SJCRH30 (cell line): ENCODE data around the gene NSA2. TPM values are rescaled to one million over a fixed set of nuclear protein-coding genes. Genes with fewer than 3 reads are reported as not detected.
"Not testable (repeated sequence)": the region's sequence is repeated elsewhere in the genome, so short reads cannot be mapped to it uniquely, and the experiment has no call there.

ENCODE experiments used
- DNase-seq, 2 experiments: peaks; one replicate each; pipeline ENCODE4 v3.0.0-alpha.2; 2015 to 2020
- H3K27ac ChIP-seq: fragments of 250-450 bp; sonication (Bioruptor Pico); 2 replicates; pipeline ENCODE4 v1.5.1; 2020; ENCODE audit warnings: mild to moderate bottlenecking, moderate library complexity
- H3K27me3 ChIP-seq: fragments of 250-450 bp; sonication (Bioruptor Pico); 2 replicates; pipeline ENCODE4 v1.5.1; 2020; ENCODE audit warnings: mild to moderate bottlenecking, moderate library complexity
- H3K36me3 ChIP-seq: fragments of 250-450 bp; sonication (Bioruptor Pico); 2 replicates; pipeline ENCODE4 v1.5.1; 2020; ENCODE audit warnings: mild to moderate bottlenecking, moderate library complexity
- H3K4me1 ChIP-seq: fragments of 250-450 bp; sonication (Bioruptor Pico); 2 replicates; pipeline ENCODE4 v1.5.1; 2020; ENCODE audit warnings: mild to moderate bottlenecking, moderate library complexity
- H3K4me3 ChIP-seq: fragments of 250-450 bp; sonication (Bioruptor Pico); 2 replicates; pipeline ENCODE4 v1.5.1; 2020; ENCODE audit warnings: mild to moderate bottlenecking, moderate library complexity
- H3K9me3 ChIP-seq: fragments of 250-450 bp; sonication (Bioruptor Pico); replicated peaks from 2 replicates; pipeline ENCODE4 v1.5.1; 2020; ENCODE audit warnings: mild to moderate bottlenecking, moderate library complexity
- total RNA-seq: library from RNA; depleted of rRNA; stranded (reverse); fragments of >200 nt; shearing (Covaris generic); gene quantifications from 2 replicates; pipeline ENCODE4 v1.2.3, GENCODE V29; 2014; rRNA removed

The NSA2 gene
- total RNA-seq, 1 experiment from 2014 or later: 188 TPM

DNA sequence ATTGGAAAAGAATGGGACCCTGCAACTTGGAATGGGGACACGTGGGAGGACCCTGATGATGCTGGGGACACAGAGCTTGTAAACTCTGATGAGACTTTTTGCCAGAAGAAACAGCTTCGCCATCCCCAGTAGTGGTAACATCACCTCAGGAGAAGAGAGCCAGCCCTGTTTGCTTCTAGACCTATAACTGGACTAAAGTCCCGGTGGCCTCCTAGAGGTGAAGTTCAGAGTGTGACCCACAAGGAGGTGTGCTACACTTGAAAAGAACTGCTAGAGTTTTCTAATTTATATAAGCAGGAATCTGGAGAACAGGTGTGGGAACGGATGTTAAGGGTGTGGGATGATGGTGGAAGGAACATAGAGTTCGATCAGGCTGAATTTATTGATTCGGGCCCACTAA is 19.8 kb downstream of the NSA2 start:
- no peak overlapping the region for H3K4me3 ChIP-seq
- H3K27me3 ChIP-seq: no peaks in the 10 kb centered on the region
- H3K36me3 ChIP-seq: peaks cover 2% of the 10 kb centered on the region
- H3K9me3 ChIP-seq: no peaks in the 10 kb centered on the region
- no peak overlapping the region for H3K27ac ChIP-seq
- DNase-seq: no peak
- H3K4me1 ChIP-seq: no peaks in the 10 kb centered on the region

DNA sequence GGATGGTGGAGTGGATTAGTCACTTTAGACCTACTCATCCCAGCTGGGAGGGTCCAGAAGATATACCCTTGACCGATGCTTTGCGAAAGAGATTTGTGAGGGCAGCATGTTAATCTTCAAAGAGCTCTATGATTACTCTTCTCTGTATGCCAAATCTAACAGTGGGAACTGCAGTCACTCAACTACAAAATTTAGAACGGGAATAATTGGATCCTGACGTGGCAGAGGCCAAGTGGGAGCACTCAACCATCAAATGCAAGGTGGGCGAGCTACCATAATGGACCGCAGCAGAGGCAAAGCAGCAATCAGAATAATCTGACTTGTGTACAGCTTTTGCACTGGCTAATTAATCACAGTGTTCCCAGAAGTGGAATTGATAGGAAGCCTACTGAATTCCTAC is 20.4 kb downstream of the NSA2 start:
- H3K27ac ChIP-seq: no peak overlapping the region
- H3K27me3 ChIP-seq: no peaks in the 10 kb centered on the region
- no peak overlapping the region for H3K4me3 ChIP-seq
- no peaks in the 10 kb centered on the region for H3K9me3 ChIP-seq
- H3K36me3 ChIP-seq: peaks cover 2% of the 10 kb centered on the region
- no peak for DNase-seq
- H3K4me1 ChIP-seq: no peaks in the 10 kb centered on the region

DNA sequence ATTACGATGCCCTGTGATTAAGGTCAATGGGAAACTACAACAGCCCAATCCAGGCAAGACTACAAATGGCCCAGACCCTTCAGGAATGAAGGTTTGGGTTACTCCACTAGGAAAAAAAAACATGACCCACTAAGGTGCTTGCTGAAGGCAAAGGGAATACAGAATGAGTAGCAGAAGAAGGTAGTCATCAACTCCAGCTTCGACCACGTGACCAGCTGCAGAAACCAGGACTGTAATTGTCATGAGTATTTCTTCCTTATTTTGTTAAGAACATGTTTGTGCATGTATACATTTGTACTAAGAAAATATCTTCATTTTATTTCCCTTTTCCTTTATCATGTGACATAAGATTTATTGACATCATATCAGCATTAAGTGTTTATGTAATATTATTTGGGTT is 24.6 kb downstream of the NSA2 start:
- DNase-seq, H3K36me3 ChIP-seq, H3K4me3 ChIP-seq, H3K27ac ChIP-seq, H3K9me3 ChIP-seq, H3K4me1 ChIP-seq, H3K27me3 ChIP-seq: not testable (repeated sequence)

DNA sequence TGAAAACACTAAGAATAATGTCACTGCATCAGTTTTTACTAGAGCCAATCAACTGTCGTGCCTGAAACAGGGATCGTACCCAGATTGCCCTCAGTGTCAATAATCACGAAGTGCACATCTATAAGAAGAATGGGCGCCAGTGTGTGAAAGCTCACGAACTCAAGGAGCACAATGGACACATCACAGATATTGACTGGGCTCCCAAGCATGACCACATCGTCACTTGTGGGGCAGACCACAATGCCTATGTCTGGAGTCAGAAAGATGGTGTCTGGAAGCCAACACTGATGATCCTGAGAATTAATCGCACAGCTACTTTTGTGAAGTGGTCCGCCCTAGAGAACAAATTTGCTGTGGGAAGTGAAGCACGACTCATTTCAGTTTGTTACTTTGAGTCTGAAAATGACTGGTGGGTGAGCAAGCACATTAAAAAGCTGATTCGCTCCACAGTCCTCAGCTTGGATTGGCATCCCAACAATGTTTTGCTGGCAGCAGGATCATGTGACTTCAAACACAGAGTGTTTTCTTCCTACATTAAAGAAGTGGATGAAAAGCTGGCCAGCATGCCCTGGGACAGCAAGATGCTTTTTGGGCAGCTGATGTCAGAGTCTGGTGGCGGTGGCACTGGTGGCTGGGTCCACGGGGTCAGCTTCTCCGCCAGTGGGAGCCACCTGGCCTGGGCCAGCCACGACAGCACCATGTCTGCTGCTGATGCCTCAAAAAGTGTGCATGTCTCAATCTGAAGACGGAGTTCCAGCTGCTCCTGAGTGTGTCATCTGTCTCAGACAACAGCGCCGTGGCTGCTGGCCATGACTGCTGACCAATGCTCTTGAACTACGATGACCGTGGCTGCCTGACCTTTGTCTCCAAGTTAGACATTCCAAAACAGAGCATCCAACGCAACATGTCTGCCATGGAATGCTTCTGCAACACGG is 32.2 kb downstream of the NSA2 start:
- peaks cover 2% of the 10 kb centered on the region; the same call in 1 of the 2 replicates for H3K36me3 ChIP-seq
- no peak overlapping the region for H3K27ac ChIP-seq
- no peak overlapping the region for H3K4me3 ChIP-seq
- H3K4me1 ChIP-seq: no peaks in the 10 kb centered on the region
- H3K9me3 ChIP-seq: no peaks in the 10 kb centered on the region
- no peak for DNase-seq
- H3K27me3 ChIP-seq: no peaks in the 10 kb centered on the region

DNA sequence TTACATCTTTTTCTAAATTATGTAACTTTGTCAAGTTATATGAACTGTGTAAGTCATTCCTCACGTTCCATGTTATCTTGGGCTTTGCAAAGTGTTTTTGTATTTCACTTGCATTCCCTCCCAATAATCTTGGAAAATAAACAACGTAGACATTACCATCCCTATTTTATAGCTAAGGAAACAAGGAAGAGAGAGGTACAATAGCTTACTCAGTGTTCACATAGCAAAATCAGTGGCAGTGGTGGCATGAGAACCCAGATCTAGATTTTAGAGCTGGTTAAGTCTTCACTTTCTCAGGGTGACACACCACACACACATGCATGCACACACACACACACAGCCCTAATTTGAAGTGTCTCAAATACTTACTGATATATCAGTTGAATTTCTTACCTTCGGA is 34.1 kb downstream of the NSA2 start:
- no peaks in the 10 kb centered on the region for H3K9me3 ChIP-seq
- H3K4me1 ChIP-seq: no peaks in the 10 kb centered on the region
- no peak overlapping the region for H3K4me3 ChIP-seq
- no peak overlapping the region for H3K27ac ChIP-seq
- H3K27me3 ChIP-seq: no peaks in the 10 kb centered on the region
- H3K36me3 ChIP-seq: peaks cover 2% of the 10 kb centered on the region; the same call in 1 of the 2 replicates
- DNase-seq: no peak

DNA sequence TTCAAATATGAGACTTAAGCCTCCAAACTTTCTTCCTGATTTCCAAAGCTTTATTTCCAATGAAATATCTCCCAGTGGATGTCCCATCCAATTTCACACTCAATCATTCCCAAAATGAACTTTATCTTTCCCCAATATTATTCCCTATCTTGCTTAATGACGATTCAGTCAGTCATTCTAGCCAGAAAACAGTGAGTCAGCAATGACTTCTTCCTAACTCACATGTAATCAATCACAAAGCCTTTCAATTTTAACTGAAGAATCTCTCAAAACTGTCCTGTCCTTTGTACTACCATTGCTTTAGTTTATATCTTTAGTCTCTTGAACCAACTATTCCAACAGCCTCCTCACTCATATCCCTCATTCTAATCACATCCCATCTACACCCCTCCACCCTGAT is 34.9 kb downstream of the NSA2 start:
- Histone ChIP-seq H3K9me3 (no peaks in the 10 kb centered on the region), H3K27ac (no peak overlapping the region), H3K4me1 (no peaks in the 10 kb centered on the region), H3K27me3 (no peaks in the 10 kb centered on the region), H3K36me3 (peaks cover 2% of the 10 kb centered on the region; the same call in 1 of the 2 replicates), H3K4me3 (no peak overlapping the region)
- DNase-seq: no peak

DNA sequence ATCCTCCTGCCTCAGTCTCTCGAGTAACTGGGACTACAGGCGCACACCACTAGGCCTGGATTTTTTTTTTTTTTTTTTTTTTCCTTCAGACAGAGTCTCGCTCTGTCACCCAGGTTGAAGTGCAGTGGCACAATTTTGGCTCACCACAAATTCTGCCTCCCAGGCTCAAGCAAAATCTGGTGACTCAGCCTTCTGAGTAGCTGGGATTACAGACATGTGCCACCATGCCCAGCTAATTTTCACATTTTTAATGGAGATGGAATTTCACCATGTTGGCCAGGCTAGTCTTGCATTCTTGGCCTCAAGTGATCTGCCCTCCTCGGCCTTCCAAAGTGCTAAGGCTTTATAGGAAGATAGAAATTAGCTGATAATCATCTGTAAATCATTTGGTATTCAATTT is 43.9 kb downstream of the NSA2 start:
- peak; percentile 16 to 21 for DNase-seq
- Histone ChIP-seq H3K36me3 (no peaks in the 10 kb centered on the region), H3K4me3 (no peak overlapping the region), H3K4me1 (no peaks in the 10 kb centered on the region), H3K27ac (no peak overlapping the region), H3K9me3 (no peaks in the 10 kb centered on the region), H3K27me3 (no peaks in the 10 kb centered on the region)

DNA sequence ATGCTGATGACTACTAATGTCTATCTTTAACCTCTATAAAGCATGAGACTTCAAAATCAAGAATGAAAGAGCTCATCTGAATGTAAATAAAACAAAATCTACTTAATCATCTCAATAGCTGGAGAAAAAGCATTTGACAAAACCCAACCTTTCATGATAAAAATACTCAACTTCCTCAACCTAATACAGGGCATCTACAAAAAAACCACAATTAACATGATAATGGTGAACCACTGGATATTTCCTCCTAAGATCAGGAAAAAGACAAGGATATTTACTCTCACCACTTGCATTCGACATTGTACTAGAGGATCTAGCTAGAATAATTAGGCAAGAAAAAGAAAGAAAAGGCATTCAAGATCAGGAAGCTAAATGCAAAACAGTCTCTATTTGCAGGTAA is 49.8 kb downstream of the NSA2 start:
- Histone ChIP-seq H3K36me3 (no peaks in the 10 kb centered on the region), H3K9me3 (no peaks in the 10 kb centered on the region), H3K27me3 (no peaks in the 10 kb centered on the region), H3K4me3 (no peak overlapping the region), H3K27ac (no peak overlapping the region), H3K4me1 (no peaks in the 10 kb centered on the region)
- DNase-seq: no peak

DNA sequence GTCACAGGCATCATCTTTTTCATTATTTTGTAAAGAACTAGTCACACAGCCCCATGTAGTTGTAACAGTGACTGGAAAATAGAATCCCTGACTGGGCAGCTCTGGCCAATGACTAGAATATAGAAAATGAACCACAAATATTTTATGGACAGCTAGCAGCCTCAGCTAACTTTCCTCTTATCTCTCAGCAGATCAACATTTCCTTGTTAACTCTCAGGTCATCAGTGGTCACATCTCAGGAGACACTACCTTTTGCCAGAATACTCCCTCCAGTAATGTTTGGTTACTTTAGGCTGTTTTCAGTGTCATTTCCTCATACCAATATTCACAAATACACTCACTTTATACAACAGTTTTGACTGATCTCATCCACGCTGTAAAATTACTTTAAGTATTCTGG is 55.2 kb downstream of the NSA2 start:
- H3K4me1 ChIP-seq: no peaks in the 10 kb centered on the region
- H3K4me3 ChIP-seq: no peak overlapping the region
- H3K9me3 ChIP-seq: no peaks in the 10 kb centered on the region
- DNase-seq: no peak
- no peaks in the 10 kb centered on the region for H3K27me3 ChIP-seq
- H3K27ac ChIP-seq: no peak overlapping the region
- no peaks in the 10 kb centered on the region for H3K36me3 ChIP-seq

DNA sequence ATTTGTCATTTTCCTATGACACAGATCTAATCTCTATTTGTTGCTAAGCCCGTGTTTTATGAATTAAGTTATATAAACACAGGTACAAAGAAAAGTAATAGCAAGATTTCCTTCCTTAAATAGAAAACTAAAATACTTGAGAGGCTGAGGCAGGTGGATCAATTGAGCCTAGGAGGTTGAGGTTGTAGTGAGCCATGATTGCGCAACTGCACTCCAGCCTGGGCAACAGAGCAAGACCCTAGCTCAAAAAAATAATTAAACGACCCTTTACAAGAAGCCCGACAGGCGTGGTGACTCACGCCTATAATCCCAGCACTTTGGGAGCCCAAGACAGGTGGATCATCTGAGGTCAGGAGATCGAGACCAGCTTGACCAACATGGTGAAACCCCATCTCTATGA is 62.4 kb downstream of the NSA2 start:
- DNase-seq: no peak
- no peaks in the 10 kb centered on the region for H3K9me3 ChIP-seq
- no peak overlapping the region for H3K27ac ChIP-seq
- H3K4me1 ChIP-seq: no peaks in the 10 kb centered on the region
- H3K27me3 ChIP-seq: no peaks in the 10 kb centered on the region
- no peak overlapping the region for H3K4me3 ChIP-seq
- H3K36me3 ChIP-seq: no peaks in the 10 kb centered on the region

Other genes starting within 250 kb of the NSA2 start
- gene ENC1, start 126.5 kb upstream of the NSA2 start, total RNA-seq: 104 and 109 TPM in 2 replicates
- 43.0 and 46.8 TPM in 2 replicates for gene HEXB, start 82.0 kb upstream of the NSA2 start, total RNA-seq
- gene GFM2, start 132 bp upstream of the NSA2 start, total RNA-seq: 67.7 and 73.2 TPM in 2 replicates
- gene FAM169A, start 99.1 kb downstream of the NSA2 start, total RNA-seq: 14.4 and 17.9 TPM in 2 replicates